HG02973 (cell line): Measurements from ENCODE around the gene PIAS4.

Experiments
- ATAC-seq: cut with Tn5 transposase; IDR thresholded peaks from one replicate; pipeline ENCODE4 v1.9.1; 2021; ENCODE audit warnings: moderate library complexity; ENCODE audit not compliant: unreplicated experiment

The PIAS4 gene

GRCh38 chr19:4018775-4019504, 11.4 kb downstream of the PIAS4 start:
- no peak for ATAC-seq

- no peak for ATAC-seq
Observed at GRCh38 chr19:4019578-4019977, 12.0 kb downstream of the PIAS4 start.

DNA sequence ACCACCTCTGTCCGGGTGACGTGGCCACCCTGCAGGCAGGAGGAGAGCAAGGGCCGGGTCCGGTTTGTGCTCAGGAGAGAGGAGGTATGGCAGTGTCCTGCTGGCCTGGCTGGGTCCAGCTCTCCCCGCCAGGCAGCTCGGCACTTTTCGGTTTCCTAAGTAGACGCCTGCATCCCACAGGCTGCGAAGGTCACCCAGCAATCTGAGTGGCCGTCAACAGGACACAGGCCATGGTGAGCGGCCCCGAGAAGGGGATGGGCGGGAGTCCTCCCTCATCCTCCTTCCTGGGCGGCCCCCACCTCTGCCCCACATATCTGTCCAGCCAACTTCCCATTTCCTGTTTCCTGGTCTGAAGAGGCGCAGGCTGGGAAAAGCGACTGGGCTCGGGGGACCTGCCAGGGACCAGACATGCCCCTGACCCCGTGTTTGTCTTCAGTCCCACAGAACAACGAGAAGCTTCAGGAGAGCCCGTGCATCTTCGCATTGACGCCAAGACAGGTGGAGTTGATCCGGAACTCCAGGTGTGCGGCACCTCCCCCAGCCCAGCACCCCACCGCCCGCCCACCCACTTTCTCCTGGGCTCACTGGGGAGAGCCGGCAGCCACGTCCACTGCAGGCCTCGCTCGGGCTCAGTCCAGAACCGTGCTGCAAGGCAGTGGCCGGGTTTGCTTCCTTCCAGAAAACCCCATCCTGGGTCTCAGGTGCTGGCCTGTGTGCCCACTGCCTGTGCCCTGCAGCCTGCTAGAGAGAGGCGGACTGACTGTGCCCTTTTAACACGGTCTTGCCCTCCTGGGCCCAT, 16.3 kb downstream of the PIAS4 start:
- ATAC-seq: no peak

GRCh38 chr19:4025317-4025716, 17.8 kb downstream of the PIAS4 start:
- ATAC-seq: no peak

DNA sequence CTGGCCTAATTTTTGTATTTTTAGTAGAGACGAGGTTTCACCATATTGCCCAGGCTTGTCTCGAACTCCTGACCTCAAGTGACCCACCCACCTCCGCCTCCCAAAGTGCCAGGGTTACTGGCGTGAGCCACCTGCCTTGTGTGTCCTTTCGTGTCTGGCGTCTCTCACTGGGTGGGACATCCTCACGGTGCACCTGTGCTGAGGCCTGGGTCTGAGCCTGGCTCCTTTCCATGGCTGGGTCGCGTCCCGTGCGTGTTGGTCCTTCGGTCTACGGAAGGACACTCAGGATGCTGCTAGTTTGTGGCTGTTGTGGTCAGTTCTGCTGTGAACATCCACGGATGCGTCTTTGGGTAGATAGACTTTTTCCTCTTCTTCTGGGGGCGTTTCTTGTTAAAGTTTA, 19.6 kb downstream of the PIAS4 start:
- no peak for ATAC-seq

DNA sequence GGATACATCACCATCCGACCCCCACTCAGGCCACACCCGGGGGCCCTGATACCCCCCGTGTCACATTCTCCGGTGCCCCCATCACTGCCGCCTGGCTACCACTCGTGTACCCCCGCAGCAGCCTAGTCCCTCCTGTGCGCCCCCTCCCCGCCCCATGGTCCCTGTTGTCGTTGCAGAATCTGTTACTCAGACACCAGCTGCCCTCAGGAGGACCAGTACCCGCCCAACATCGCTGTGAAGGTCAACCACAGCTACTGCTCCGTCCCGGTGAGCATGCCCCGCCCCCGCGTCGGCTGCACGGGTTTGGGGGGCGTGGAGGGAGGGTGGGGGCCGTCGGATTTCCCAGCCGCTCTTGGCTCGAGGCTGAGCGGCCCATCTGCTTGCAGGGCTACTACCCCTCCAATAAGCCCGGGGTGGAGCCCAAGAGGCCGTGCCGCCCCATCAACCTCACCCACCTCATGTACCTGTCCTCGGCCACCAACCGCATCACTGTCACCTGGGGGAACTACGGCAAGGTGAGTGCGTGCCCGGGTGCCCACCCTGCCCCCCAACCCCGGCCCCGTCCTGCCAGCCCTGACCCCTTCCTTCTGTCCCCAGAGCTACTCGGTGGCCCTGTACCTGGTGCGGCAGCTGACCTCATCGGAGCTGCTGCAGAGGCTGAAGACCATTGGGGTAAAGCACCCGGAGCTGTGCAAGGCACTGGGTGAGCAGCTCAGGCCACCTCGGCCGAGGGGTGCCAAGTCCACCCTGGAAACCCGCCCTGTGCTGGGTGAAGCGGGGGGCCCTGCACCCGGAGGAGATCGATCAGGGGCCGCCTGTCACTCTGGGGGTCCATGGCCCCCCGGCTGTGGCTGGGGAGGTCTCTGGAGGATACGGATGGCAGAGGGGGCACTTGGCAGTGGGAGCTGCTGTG, 21.1 kb downstream of the PIAS4 start:
- ATAC-seq: no peak

- no peak for ATAC-seq
Observed at GRCh38 chr19:4029247-4029614, 21.7 kb downstream of the PIAS4 start.

- no peak for ATAC-seq
Observed at GRCh38 chr19:4030552-4030951, 23.0 kb downstream of the PIAS4 start.

- no peak for ATAC-seq
Observed at GRCh38 chr19:4030981-4031380, 23.4 kb downstream of the PIAS4 start.

GRCh38 chr19:4031420-4031819, 23.9 kb downstream of the PIAS4 start:
- no peak for ATAC-seq

GRCh38 chr19:4032436-4032835, 24.9 kb downstream of the PIAS4 start:
- ATAC-seq: no peak

DNA sequence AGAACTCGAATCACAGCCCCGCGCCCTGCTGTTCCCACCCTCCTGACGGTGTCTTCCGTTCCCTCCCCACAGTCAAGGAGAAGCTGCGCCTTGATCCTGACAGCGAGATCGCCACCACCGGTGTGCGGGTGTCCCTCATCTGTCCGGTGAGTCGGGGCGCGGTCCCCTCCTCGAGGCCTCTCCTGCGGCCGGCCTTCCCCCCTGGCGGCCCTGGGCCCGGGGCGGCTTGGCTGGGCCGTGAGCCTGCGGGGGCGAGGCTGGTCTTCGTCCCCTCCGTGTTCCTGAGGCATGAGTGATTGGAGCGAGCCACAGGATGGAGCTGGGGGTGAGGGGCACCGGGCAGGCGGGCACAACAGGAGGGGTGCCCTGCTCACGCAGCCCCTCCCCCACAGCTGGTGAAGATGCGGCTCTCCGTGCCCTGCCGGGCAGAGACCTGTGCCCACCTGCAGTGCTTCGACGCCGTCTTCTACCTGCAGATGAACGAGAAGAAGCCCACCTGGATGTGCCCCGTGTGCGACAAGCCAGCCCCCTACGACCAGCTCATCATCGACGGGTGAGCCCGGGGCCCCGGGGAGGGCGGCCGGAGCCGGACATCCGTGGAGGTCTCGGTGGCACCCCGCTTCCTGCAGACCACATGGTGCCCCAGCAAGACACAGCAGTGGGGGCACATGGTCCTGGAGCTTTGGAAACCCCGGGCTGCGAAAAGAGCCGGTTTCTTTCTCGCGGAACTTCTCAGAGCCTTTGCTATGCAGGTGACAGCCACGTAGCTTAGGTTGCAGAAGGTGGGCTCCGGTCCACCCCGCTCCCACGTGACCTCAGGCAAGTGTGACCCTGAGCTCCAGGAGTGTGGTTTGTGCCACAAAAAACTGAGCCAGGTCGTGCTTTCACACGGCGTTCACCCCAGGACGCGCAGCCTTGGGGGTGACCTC, 25.8 kb downstream of the PIAS4 start:
- no peak for ATAC-seq

DNA sequence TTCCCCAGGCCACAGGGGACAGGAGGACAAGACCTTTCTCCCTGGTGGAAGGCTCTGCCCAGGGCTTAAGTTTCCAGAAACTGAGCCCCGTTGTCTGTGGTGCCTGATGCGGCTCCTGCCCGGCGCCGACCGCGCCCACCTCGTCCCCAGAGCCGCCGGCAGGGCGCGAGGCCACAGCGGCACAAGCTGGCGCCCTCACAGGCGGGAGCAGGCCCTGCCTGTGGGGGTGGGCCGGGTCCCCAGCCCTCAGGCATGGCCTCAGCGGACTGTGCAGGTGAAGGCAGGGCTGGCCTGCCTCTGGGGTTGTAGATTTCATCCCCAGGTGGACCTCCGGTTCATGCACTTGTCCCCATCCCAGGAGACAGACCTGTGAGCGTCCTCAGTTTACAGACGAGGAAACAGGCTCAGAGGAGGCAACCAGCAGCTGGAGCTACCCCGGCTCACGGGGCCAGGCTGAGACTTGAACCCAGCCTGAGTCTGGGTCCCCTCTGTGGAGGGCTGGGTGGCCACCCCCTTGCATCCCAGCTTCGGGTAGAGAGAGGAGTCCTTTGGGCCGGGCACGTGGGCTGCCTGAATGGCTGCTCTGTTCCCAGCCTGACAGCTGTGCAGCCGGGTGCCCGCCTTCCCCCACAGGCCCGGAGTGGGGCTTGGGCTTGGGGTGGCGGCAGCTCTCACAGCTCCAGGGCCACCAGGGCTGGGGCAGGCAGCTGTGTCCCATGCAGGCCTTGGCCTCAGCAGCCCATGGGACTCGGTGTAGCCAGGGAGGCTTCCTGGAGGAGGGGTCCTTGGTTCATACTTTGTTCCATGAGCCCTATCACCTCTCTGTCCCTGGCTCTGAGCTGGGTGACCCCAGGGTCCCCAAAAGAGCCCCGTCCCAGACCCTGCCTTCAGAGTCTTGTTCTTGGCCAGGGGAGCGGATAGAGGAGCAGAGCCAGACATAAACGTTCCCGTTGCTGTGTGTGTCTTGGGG, 26.8 kb downstream of the PIAS4 start:
- no peak for ATAC-seq

- ATAC-seq: no peak
Observed at GRCh38 chr19:4035018-4035566, 27.6 kb downstream of the PIAS4 start.

- no peak for ATAC-seq
Observed at GRCh38 chr19:4035582-4035981, 28.0 kb downstream of the PIAS4 start.

DNA sequence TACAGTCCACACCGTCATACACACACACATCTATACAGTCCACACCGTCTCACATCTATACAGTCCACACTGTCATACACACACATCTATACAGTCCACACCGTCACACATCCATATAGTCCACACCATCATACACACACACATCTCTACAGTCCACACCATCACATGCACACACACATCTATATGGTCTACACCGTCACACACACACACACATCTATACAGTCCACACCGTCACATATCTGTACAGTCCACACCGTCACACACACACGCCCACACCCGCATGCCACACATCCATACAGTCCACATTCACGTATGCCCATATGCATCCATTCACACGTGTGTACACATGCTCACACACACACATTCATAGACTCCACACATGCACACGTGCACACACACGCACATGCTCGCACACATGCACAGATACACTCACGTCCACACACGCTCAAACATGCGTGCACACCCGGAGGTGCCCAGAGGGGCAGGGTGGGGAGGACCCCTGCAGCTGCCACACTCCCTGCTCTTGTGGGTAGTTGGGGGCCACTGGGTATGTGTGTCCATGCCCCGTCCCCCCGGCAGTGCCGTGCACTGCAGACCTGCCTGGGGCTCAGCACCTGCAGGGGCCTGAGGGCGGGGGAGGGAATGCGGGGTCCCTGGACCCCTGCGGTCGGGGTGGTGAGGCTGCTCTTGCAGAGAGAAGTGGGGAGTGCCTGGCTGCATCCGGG, 29.2 kb downstream of the PIAS4 start:
- no peak for ATAC-seq

GRCh38 chr19:4037301-4037949, 29.9 kb downstream of the PIAS4 start:
- ATAC-seq: no peak

DNA sequence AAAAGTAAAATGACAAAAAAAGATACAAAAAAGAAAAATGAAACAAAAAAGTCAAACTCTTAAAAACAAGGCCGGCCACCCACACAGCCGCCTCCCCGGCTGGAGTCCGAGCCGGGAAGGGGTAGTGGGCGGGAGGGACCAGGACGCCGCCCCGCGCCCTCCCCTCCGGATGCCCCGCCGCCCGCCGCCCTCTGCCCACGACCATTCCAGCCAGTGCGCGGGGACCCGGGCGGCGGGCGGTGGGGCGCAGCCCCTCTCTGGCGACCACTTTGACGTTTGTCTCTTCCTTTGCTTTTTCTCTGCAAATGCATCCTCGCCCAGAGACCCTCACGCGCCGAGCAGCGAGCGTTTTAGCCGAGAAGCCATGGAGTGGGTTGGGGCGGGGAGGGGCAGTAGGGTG, 30.5 kb downstream of the PIAS4 start:
- no peak for ATAC-seq
